Measurements from ENCODE around the gene ERBB4.

DNA sequence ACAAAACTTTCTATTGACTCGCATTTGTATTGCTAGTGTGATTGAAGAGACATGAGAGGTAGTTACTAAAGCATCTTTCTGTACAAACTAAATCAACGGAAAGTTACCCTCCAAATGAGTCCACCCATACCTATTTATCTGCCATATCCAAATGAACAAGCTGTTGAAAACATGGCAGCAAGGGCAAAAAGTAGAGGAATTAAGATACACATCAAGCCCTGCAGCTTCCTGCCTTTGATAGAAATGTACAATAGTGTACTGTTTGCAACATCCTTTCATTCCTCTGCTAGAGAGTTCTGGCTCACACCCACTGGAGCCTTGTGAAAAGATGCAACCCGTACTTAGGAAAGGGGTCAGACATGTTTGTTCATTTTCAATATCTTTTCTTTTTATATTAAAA, 122.5 kb downstream of the ERBB4 start:
- TF ChIP-seq, protein P1, sequence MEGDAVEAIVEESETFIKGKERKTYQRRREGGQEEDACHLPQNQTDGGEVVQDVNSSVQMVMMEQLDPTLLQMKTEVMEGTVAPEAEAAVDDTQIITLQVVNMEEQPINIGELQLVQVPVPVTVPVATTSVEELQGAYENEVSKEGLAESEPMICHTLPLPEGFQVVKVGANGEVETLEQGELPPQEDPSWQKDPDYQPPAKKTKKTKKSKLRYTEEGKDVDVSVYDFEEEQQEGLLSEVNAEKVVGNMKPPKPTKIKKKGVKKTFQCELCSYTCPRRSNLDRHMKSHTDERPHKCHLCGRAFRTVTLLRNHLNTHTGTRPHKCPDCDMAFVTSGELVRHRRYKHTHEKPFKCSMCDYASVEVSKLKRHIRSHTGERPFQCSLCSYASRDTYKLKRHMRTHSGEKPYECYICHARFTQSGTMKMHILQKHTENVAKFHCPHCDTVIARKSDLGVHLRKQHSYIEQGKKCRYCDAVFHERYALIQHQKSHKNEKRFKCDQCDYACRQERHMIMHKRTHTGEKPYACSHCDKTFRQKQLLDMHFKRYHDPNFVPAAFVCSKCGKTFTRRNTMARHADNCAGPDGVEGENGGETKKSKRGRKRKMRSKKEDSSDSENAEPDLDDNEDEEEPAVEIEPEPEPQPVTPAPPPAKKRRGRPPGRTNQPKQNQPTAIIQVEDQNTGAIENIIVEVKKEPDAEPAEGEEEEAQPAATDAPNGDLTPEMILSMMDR (IDR thresholded peaks at IDR 0.05): no peak
- TF ChIP-seq POLR2AphosphoS5 (IDR thresholded peaks at IDR 0.05) (no peak), POLR2A (IDR thresholded peaks at IDR 0.05) (no peak)

All from breast epithelium (tissue), 3 donors.